MM.1S (cell line): Measurements from ENCODE around the gene CYGB.

Experiments
- EZH2phosphoT487 ChIP-seq: fragments of 300-600 bp; sonication (generic); IDR thresholded peaks from 2 replicates; pipeline ENCODE4 v1.6.1; 2018; ENCODE audit warnings: antibody characterized with exemption, low read length
- TF ChIP-seq, protein P1 (sequence below): fragments of 300-600 bp; sonication (generic); IDR thresholded peaks from 2 replicates; pipeline ENCODE4 v1.5.1; 2016; ENCODE audit warnings: antibody characterized with exemption, low read length, mixed read lengths

DNA sequence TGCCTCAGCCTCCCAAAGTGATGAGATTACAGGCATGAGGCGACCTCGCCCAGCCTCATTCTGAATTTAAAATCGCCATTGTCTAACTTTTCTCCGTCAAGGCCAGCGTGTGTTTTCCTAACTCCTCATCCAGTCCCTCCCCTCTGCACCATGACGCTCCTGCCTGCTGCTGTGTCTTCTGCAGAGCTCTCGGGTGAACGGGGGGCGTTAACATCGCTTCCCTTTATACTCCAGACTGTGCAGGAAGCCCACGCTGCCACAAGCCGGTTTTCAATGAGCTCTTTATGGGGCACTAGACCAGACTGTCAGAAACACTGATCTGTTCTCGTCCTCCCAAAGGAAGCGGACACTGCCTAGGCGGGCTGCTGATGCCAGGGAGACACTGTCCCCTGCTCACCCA, 56.9 kb downstream of the CYGB start:
- TF ChIP-seq EZH2phosphoT487, result no peak
- TF ChIP-seq, protein P1, sequence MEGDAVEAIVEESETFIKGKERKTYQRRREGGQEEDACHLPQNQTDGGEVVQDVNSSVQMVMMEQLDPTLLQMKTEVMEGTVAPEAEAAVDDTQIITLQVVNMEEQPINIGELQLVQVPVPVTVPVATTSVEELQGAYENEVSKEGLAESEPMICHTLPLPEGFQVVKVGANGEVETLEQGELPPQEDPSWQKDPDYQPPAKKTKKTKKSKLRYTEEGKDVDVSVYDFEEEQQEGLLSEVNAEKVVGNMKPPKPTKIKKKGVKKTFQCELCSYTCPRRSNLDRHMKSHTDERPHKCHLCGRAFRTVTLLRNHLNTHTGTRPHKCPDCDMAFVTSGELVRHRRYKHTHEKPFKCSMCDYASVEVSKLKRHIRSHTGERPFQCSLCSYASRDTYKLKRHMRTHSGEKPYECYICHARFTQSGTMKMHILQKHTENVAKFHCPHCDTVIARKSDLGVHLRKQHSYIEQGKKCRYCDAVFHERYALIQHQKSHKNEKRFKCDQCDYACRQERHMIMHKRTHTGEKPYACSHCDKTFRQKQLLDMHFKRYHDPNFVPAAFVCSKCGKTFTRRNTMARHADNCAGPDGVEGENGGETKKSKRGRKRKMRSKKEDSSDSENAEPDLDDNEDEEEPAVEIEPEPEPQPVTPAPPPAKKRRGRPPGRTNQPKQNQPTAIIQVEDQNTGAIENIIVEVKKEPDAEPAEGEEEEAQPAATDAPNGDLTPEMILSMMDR, result no peak
